Central memory CD8-positive, alpha-beta T cell (primary cell): ENCODE results near the gene ZFYVE28.

Experiments
- ATAC-seq: fragments of 150-1000 bp; cut with Tn5 transposase; replicated peaks from 2 replicates; pipeline ENCODE4 v1.10.0; 2022; ENCODE audit warnings: mild to moderate bottlenecking, moderate FRiP score, moderate number of reproducible peaks; ENCODE audit not compliant: poor library complexity, severe bottlenecking; ENCODE audit errors: extremely low read depth
- DNase-seq, 2 donors: peaks; one replicate each; pipeline ENCODE4 v3.0.0; 2021; ENCODE audit warnings: low spot score in 2 of 2
- H3K27ac Mint-ChIP-seq: one replicate; pipeline ENCODE4 v1.8.0; 2022; ENCODE audit warnings: low read depth, mild to moderate bottlenecking, moderate library complexity, mixed read lengths
- H3K27me3 Mint-ChIP-seq: one replicate; pipeline ENCODE4 v1.8.0; 2022; ENCODE audit warnings: mixed read lengths
- H3K36me3 Mint-ChIP-seq: one replicate; pipeline ENCODE4 v1.8.0; 2022; ENCODE audit warnings: mild to moderate bottlenecking, moderate library complexity, mixed read lengths; ENCODE audit not compliant: insufficient read depth
- H3K4me1 Mint-ChIP-seq: one replicate; pipeline ENCODE4 v1.8.0; 2022; ENCODE audit warnings: mixed read lengths
- H3K4me3 Mint-ChIP-seq: one replicate; pipeline ENCODE4 v1.8.0; 2022; ENCODE audit warnings: mild to moderate bottlenecking, moderate library complexity, mixed read lengths
- H3K9me3 Mint-ChIP-seq: one replicate; pipeline ENCODE4 v1.8.0; 2022; ENCODE audit warnings: mixed read lengths

ZFYVE28 gene

DNA sequence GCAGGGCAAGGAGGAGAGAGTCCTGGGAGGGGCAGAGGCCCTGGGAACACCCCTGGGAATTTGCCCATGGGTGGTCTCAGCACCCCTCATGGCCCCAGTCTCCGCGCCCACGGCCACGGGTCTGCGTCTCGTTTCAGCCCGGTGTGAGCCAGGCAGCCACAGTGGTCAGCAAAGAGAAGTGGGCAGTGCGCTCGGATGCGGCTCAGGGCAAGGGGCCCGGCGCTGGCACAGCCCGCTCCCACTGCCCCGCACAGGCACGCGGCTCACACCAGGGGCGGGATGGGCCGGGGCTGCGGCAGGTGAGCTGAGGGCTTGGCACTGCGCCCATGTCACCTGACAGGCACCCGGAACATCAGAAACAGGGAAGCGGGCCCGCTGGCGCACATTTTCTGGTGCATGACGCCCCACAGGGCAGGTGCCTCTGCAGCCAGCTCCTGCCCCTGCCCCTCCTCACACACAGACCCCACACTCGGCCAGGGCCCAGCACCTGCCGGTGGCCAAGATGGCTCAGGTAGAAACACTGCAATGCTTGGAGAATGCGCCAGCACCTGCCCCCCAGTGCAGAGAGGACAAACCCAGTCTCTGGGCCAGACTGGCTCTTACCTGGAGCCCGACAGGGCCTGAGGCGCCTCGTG lies 114.6 kb downstream of the ZFYVE28 start:
- Mint-ChIP-seq H3K4me3 (no peak overlapping the region), H3K9me3 (no peaks in the 10 kb centered on the region), H3K27ac (no peak overlapping the region), H3K36me3 (peaks cover 6% of the 10 kb centered on the region), H3K27me3 (no peaks in the 10 kb centered on the region), H3K4me1 (no peaks in the 10 kb centered on the region)
- DNase-seq (peak in 1 of 2 donors; percentile 10), ATAC-seq (no peak)

DNA sequence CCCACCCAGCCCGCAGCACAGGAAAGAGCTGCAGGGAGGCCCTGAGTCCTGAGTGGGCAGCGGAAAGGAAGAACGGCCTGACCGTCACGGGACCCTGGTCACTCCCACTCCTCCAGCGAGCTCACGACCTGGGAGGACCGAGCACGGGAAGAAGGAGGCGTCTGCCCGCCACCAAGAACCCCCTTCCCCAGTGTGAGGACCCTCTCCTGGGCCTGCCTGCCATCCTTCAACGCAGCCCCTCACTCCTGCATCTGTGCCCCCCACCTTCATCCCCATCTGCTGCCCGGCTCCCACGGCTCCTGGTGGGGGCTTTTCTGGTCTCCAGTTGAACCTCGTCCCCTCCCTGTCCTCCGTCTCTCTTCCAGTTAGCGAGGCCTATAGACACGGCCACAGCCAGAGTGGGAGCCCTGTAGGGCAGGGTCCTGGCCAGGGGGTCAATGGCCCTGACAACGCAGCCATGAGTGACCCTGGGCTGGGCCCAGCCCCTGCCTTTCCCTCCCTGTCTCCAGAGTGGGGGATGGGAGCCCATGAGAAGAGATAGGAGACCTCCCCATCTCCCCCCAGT lies 115.2 kb downstream of the ZFYVE28 start:
- Mint-ChIP-seq H3K27ac (no peak overlapping the region), H3K9me3 (no peaks in the 10 kb centered on the region), H3K36me3 (peaks cover 6% of the 10 kb centered on the region), H3K4me1 (no peaks in the 10 kb centered on the region), H3K27me3 (no peaks in the 10 kb centered on the region), H3K4me3 (no peak overlapping the region)
- DNase-seq (peak in 1 of 2 donors; percentile 10), ATAC-seq (no peak)

DNA sequence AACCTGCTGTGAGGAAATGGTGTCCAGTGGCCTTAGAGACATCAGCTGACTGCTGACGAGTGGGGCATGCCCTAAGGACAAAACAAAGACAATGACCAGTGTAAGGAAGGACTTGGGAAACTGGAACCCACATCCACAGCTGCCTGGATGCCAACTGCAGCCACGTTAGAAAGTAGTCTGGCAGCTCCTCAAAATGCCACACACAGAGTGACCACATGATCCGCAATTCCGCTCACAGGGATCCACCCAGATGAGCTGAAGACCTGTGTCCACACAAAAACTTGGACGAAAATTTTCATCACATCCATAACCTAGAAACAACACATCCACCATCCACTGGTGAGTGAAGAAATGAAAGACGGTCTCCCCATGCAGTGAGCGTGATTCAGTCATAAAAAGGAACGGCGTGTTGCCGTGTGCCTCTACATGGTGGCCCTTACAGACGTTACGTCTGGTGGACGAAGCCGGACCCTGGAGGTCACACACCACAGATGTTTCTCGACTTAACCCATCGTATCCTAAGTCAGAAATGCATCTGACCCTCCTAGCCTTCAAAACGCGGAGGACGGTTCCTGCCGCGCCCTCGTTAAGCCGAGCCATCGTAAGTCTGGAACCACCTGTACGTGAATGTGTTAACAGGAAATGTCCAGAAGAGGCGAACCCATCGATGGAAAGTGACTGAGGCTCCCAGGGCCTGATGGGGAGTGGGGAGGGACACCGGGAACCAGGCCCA lies 115.9 kb downstream of the ZFYVE28 start:
- DNase-seq (peak in 1 of 2 donors; percentile 0), ATAC-seq (no peak)
- Mint-ChIP-seq H3K9me3 (no peaks in the 10 kb centered on the region), H3K27ac (no peak overlapping the region), H3K27me3 (no peaks in the 10 kb centered on the region), H3K36me3 (peaks cover 7% of the 10 kb centered on the region), H3K4me1 (peaks cover 6% of the 10 kb centered on the region), H3K4me3 (no peak overlapping the region)

DNA sequence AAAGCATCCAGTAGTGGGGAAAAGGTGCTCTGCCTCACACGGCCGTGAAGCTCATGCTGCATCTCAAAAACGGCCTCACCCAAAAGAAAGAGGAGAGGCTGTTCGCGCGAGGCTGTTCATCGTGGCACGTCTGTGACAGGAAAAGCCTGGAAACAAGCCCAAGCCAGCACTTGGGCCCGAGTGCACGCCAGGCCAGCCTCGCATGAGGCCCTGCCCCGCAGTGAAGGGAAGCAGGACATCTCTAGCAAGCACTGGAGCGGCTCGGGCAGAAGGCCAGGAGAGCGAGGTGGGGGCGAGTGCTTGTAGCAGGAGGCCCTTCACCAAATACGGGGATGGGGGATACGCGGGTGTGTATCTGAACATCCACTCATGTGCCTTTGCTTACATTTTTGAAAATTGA lies 116.6 kb downstream of the ZFYVE28 start:
- Mint-ChIP-seq H3K4me3 (no peak overlapping the region), H3K36me3 (peaks cover 8% of the 10 kb centered on the region), H3K9me3 (no peaks in the 10 kb centered on the region), H3K27ac (no peak overlapping the region), H3K4me1 (peaks cover 9% of the 10 kb centered on the region), H3K27me3 (no peaks in the 10 kb centered on the region)
- DNase-seq (no peak), ATAC-seq (no peak)

DNA sequence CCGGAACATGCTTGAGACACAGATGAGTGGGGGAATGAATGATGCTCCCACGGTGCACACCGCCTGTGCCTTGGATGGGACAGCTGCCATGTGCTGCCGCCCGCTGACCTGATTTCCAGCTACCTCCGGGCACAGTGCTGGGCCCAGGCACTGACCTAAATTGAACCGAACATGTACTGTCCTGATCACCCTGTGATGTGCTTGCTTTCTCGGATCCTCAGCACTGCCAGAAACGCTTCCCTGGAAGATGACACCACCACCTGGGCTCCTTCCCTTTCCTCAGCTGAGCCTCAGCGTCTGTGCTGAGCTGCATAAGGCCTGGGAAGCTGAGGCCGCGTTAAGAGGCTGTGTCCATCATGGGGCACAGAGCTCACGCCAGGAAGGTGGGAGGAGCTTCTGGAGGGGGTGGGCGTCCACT lies 117.2 kb downstream of the ZFYVE28 start:
- Mint-ChIP-seq H3K27me3 (no peaks in the 10 kb centered on the region), H3K9me3 (no peaks in the 10 kb centered on the region), H3K4me1 (peaks cover 9% of the 10 kb centered on the region), H3K4me3 (no peak overlapping the region), H3K36me3 (peaks cover 8% of the 10 kb centered on the region), H3K27ac (no peak overlapping the region)
- ATAC-seq, result no peak
- no peak for DNase-seq

DNA sequence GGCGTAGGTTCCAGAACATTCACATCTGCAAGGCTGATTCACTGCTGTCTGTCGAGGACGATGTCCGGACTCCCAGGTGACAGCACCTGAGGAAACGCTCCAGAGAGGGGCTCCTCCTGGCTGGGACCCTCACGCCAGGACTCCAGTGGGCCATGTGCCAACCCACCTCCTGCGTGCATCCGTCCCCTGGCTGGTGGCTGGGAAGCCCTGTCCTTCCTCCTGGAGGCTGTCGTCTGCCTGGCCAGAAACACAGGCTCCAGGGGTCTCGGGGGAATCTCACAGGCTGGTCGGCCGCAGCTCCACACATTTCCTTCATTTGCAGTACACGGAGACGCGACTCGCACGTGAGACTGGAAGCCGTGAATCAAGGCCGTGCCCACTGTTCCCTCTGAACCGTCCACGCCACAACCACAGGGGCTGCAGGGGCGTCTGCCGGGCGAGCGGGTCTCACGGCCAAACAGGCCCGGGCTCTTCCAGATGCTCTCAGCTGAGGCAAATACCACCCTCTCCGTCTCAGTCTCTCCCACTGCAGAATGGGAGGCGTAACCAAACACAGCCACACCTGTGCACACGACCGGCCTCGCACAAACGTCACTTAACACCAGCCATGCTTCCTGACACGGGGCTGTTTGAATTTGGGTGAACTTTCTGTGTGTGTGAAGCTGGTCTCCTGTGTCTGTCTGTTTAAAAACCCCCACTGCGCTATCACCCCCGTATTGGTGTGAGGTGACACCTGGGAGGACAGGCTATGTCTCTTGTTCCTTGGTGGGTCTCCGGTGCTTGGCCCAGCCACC lies 117.8 kb downstream of the ZFYVE28 start:
- Mint-ChIP-seq H3K36me3 (peaks cover 8% of the 10 kb centered on the region), H3K27ac (peak overlapping the region; percentile 94), H3K4me3 (no peak overlapping the region), H3K4me1 (peaks cover 12% of the 10 kb centered on the region), H3K9me3 (no peaks in the 10 kb centered on the region), H3K27me3 (no peaks in the 10 kb centered on the region)
- ATAC-seq (no peak), DNase-seq (peak in 1 of 2 donors; percentile 4)

DNA sequence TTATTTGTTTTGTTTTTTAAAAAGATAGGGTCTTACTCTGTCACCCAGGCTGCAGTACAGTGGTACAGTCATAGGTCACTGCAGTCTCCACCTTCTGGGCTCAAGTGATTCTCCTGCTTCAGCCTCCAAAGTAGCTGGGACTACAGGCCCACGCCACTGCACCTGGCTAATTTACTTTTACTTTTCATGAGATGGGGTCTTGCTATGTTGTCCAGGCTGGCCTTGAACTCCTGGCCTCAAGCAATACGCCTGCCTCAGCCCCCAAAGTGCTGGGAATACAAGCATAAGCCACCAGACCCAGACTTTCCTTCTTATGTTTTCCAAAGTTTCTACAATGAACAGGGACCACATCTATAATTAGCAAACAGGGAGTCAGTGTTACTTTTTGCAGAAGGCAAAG lies 118.7 kb downstream of the ZFYVE28 start:
- peaks cover 8% of the 10 kb centered on the region for H3K36me3 Mint-ChIP-seq
- peak overlapping the region; percentile 94 for H3K27ac Mint-ChIP-seq

DNA sequence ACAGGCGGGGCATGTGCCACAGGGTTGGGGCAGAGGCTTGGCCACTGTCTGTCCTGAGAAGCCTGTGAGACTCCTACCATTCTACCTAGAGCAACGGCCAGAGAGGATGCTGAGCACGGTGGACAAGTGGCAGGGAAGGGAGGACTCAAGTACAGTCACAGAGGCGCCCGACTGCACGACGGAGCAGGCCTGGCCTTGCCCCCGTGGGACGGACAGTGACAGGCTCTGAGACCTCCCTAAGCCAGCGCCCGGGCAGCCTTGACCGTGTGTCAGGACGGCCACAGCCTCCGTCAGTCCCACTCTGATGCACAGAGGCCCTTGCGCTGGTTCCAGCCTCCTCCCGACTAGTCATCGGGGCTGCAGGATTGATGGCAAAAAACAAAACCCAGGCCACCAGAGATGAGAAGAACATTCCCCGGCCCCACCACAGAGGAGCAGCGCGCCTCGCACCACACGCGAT lies 119.9 kb downstream of the ZFYVE28 start:
- DNase-seq (no peak), ATAC-seq (no peak)
- Mint-ChIP-seq H3K4me3 (no peak overlapping the region), H3K27ac (peak overlapping the region; percentile 94), H3K4me1 (peaks cover 16% of the 10 kb centered on the region), H3K9me3 (no peaks in the 10 kb centered on the region), H3K27me3 (no peaks in the 10 kb centered on the region), H3K36me3 (peaks cover 8% of the 10 kb centered on the region)

More for the DNA sequence above, 118.7 kb downstream of the ZFYVE28 start:
- DNase-seq, result no peak
- Mint-ChIP-seq H3K4me3 (no peak overlapping the region), H3K4me1 (peaks cover 16% of the 10 kb centered on the region), H3K9me3 (no peaks in the 10 kb centered on the region), H3K27me3 (no peaks in the 10 kb centered on the region)
- no peak for ATAC-seq

DNA sequence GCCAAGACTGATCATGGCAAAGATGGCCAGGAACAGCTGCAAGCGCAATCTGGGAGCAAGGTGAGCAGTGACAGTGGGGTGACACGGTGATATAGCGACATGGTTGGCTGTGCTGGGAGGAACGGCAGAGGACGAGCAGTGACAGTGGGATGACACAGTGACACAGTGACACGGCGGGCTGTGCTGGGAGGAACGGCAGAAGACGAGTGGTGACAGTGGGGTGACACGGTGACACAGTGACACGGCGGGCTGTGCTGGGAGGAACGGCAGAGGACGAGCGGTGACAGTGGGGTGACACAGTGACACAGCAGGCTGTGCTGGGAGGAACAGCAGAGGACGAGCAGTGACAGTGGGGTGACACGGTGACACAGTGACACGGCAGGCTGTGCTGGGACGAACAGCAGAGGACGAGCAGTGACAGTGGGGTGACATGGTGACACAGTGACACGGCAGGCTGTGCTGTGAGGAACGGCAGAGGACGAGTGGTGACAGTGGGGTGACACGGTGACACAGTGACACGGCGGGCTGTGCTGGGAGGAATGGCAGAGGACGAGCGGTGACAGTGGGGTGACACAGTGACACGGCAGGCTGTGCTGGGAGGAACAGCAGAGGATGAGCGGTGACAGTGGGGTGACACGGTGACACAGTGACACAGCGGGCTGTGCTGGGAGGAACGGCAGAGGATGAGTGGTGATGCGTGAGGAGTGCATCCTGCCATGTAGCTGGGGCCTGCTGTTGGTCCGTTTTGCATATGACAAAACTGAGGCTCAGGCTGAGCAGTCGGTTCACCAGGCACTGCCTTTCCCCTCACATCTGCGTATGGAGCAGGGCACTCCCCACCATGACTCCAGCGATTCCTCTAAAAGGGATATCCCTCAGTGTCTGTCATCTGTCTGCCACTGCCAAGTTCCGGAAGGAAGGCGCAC lies 120.6 kb downstream of the ZFYVE28 start:
- H3K27me3 Mint-ChIP-seq, result no peaks in the 10 kb centered on the region
- peak overlapping the region; percentile 94 for H3K27ac Mint-ChIP-seq
- H3K4me1 Mint-ChIP-seq, result peaks cover 16% of the 10 kb centered on the region
- H3K36me3 Mint-ChIP-seq, result peaks cover 8% of the 10 kb centered on the region
- DNase-seq, result no peak
- H3K9me3 Mint-ChIP-seq, result no peaks in the 10 kb centered on the region
- H3K4me3 Mint-ChIP-seq, result no peak overlapping the region
- no peak for ATAC-seq

DNA sequence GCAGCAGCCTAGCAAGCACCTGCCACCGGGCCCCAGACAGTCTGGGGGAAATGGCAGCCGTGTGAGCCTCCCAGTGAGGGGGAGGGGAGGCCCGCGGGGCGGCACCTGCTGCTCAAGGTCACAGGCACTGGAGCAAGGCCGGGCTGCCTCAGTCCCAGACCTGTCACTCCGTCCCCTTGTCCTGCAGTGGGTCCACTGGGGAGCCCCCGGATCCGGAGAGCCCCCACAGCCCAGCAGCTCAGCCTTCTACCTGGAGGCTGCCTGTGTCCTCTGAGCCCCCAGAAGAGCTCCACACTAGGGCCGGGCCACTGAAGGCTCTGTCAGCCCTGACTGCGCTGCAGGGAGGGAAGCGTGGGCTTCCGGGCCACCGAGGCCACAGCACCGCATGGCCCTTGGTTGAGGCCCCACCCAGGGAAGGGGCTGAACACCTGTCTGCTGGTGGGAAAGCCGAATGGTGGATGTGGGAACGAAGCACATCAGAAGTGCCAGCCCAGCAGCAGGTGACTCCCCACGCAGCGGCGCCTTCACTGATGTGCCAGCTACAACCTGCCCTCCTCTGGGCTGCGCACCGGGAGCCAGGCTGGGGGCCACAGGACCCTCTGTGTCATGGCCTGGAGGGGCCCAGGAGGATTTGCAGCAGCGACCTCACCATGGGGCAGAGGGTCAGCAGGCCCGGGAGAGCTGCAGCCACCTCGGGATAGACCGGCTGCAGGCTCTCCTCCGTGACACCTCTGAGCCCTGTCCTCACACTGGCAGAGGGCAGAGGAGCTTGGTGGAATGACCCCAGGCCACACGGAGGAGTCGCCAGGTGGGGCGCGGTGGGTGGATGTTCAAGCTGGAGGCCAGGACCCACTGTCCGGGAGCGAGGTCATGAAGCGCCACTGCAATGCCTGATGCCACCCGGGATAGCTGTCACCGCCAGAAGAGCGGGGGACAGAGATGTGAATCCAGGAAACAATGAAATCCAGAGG lies 121.5 kb downstream of the ZFYVE28 start:
- no peak for ATAC-seq

DNA sequence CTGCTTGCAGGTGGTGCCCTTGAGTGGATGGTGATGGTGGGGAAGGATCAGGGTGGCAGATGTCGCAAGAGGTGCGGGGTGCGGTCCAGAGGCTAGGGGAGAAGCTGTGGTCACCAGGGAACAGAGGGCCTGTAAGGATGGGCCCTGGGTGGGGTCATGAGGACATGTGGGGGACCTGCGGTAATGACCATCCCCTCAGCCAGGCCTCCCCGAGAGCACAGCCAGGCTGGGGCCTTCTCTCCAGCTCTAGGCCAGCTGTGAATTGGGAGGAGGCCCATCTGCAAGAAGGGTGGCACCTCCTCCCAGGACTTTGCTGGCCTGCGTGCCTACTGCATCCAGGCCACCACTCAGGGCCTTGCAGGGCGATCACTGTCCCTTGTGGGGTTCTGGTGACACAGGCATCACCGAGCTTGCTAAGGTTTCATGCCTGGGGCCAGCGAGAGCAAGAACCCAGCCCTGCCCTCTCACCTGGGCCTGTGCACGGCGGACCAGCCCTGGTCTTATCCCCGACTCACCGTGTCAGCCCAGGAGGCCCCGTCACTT lies 122.5 kb downstream of the ZFYVE28 start:
- H3K4me1 Mint-ChIP-seq, result peaks cover 22% of the 10 kb centered on the region
- DNase-seq, result no peak
- H3K27ac Mint-ChIP-seq, result peak overlapping the region; percentile 32
- no peaks in the 10 kb centered on the region for H3K27me3 Mint-ChIP-seq
- ATAC-seq, result no peak
- H3K4me3 Mint-ChIP-seq, result no peak overlapping the region
- H3K9me3 Mint-ChIP-seq, result no peaks in the 10 kb centered on the region
- peaks cover 7% of the 10 kb centered on the region for H3K36me3 Mint-ChIP-seq

More for the DNA sequence above, 121.5 kb downstream of the ZFYVE28 start:
- H3K4me3 Mint-ChIP-seq, result no peak overlapping the region
- H3K27me3 Mint-ChIP-seq, result no peaks in the 10 kb centered on the region
- H3K4me1 Mint-ChIP-seq, result peaks cover 16% of the 10 kb centered on the region
- no peaks in the 10 kb centered on the region for H3K9me3 Mint-ChIP-seq
- peaks cover 6% of the 10 kb centered on the region for H3K36me3 Mint-ChIP-seq
- DNase-seq, result no peak
- peak overlapping the region; percentile 38 for H3K27ac Mint-ChIP-seq
